H1 (cell line): ENCODE data around the gene CERT1. TPM values are rescaled to one million over a fixed set of nuclear protein-coding genes. Genes with fewer than 3 reads are reported as not detected.

ENCODE experiments used
- BCL11A ChIP-seq, 2 experiments: IDR thresholded peaks; one replicate each; pipeline ENCODE4 v1.6.1; 2011; ENCODE audit warnings: low read depth in 2 of 2, low read length in 2 of 2, mild to moderate bottlenecking in 2 of 2
- CEBPB ChIP-seq: IDR thresholded peaks from 2 replicates; pipeline ENCODE4 v1.6.1; 2012; ENCODE audit warnings: low read depth, low read length
- EGR1 ChIP-seq: IDR thresholded peaks from 2 replicates; pipeline ENCODE4 v1.6.1; 2011; ENCODE audit warnings: low read depth, low read length, borderline replicate concordance
- SP4 ChIP-seq: IDR thresholded peaks from 2 replicates; pipeline ENCODE4 v1.6.1; 2012; ENCODE audit warnings: low read length, inconsistent platforms
- TAF7 ChIP-seq: optimal IDR thresholded peaks from 2 replicates; pipeline ENCODE3; 2011; ENCODE audit warnings: low read depth, mild to moderate bottlenecking, inconsistent platforms, low read length, moderate library complexity, borderline replicate concordance
- TCF12 ChIP-seq: IDR thresholded peaks from 2 replicates; pipeline ENCODE4 v1.6.1; 2011; ENCODE audit warnings: low read depth, mild to moderate bottlenecking, low read length
- polyA plus RNA-seq, 7 experiments: library from polyadenylated mRNA; depleted of rRNA in 3 of 7; stranded (reverse) in 5 of 7; unstranded in 2 of 7; fragments of >200 nt in 5 of 7; fragments of 200-250 nt in 2 of 7; gene quantifications; 1 replicate in 5 of 7; 2 replicates in 1 of 7; 4 replicates in 1 of 7; pipeline versions ENCODE4 v1.2.1 to v1.2.3, GENCODE V29; 2011 to 2013; ENCODE audit warnings: missing spikeins in 2 of 7, mixed read lengths in 2 of 7
- total RNA-seq: library from RNA; stranded (reverse); fragmentation: NEBNext Ultra II Directional; extraction: Animal tissue kit (Norgen Biotek cat#: 25700); gene quantifications from 2 replicates; pipeline ENCODE4 v1.2.1, GENCODE V29; 2021

The CERT1 gene
- total and polyA plus RNA-seq, 2 of the 8 experiments (the other 6 are each of a cell fraction or from before 2014, with no cell fraction given) = 7.8 to 55.3 TPM

- TF ChIP-seq CEBPB (no peak), SP4 (no peak), EGR1 (no peak), TAF7 (no peak), TCF12 (no peak), BCL11A (IDR thresholded peaks at IDR 0.05; ENCODE audit: low read depth in 2 of 2, low read length in 2 of 2) (no peak)
Observed at GRCh38 chr5:75524071-75524470, 12.6 kb upstream of the CERT1 start (continued).
